ENCODE results near the gene DMBX1. TPM values are rescaled to one million over a fixed set of nuclear protein-coding genes. Genes with fewer than 3 reads are reported as not detected.

The DMBX1 gene
- total and polyA plus RNA-seq, 9 of the 15 experiments (the other 6 are each of a cell fraction or from before 2014, with no cell fraction given), result 0.25 to 4.3 (median 1.0) TPM

DNA sequence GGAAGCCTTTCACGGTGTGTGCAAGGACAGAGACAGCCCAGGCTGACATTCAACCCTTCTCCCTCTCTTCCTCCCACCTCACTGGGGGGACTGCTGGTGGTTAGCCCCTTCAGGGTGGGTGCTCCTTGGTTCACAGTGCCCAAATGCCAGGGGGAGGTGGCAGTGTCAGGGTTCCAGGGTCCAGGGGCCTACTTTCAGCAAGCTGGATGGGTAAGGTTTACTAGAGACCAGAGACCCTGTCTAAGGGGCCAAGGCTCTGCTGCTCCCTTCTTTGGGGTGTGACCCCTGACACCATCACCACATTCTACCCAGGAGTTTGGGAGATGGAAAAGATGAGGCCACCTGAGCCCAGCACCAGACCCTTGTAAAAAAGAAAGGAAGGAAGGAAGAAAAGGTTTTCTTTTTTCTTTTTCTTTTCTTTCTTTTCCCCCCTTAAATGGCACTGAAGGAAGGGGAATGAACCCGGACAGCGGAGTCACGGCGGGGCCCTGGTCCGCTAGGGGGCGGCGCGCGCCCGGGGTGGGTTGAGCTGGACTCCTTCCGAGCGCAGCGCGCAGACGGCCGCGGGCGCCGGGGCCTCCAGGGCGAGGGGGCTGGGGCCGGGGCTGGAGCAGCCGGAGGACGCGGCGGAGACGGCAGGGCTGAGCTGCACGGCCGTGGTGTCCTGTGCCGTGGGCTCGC, 43.0 kb downstream of the DMBX1 start (continued):
- TF ChIP-seq, protein P1, sequence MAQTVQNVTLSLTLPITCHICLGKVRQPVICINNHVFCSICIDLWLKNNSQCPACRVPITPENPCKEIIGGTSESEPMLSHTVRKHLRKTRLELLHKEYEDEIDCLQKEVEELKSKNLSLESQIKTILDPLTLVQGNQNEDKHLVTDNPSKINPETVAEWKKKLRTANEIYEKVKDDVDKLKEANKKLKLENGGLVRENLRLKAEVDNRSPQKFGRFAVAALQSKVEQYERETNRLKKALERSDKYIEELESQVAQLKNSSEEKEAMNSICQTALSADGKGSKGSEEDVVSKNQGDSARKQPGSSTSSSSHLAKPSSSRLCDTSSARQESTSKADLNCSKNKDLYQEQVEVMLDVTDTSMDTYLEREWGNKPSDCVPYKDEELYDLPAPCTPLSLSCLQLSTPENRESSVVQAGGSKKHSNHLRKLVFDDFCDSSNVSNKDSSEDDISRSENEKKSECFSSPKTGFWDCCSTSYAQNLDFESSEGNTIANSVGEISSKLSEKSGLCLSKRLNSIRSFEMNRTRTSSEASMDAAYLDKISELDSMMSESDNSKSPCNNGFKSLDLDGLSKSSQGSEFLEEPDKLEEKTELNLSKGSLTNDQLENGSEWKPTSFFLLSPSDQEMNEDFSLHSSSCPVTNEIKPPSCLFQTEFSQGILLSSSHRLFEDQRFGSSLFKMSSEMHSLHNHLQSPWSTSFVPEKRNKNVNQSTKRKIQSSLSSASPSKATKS (CRISPR knock-in tag; IDR thresholded peaks at IDR 0.05), result no peak
- no peak for TF ChIP-seq NELFE (IDR thresholded peaks at IDR 0.05; ENCODE audit: insufficient read depth, insufficient read length)
- no peak for TF ChIP-seq KAT8 (IDR thresholded peaks at IDR 0.05; ENCODE audit: low read depth)
- TF ChIP-seq ETV6 (IDR thresholded peaks at IDR 0.05; ENCODE audit: borderline replicate concordance in 1 of 2, low read depth in 2 of 2, low read length in 1 of 2), result no peak
- no peak for TF ChIP-seq ETV6 (CRISPR knock-in tag; IDR thresholded peaks at IDR 0.05; ENCODE audit: borderline replicate concordance)
- no peak for TF ChIP-seq HINFP (tag; conservative IDR thresholded peaks at IDR 0.05; ENCODE audit: low read depth)
- no peak for TF ChIP-seq KDM2B (CRISPR knock-in tag; IDR thresholded peaks at IDR 0.05)
- TF ChIP-seq, protein P2, sequence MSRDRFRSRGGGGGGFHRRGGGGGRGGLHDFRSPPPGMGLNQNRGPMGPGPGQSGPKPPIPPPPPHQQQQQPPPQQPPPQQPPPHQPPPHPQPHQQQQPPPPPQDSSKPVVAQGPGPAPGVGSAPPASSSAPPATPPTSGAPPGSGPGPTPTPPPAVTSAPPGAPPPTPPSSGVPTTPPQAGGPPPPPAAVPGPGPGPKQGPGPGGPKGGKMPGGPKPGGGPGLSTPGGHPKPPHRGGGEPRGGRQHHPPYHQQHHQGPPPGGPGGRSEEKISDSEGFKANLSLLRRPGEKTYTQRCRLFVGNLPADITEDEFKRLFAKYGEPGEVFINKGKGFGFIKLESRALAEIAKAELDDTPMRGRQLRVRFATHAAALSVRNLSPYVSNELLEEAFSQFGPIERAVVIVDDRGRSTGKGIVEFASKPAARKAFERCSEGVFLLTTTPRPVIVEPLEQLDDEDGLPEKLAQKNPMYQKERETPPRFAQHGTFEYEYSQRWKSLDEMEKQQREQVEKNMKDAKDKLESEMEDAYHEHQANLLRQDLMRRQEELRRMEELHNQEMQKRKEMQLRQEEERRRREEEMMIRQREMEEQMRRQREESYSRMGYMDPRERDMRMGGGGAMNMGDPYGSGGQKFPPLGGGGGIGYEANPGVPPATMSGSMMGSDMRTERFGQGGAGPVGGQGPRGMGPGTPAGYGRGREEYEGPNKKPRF (IDR thresholded peaks at IDR 0.05; ENCODE audit: low read depth, low read length), result no peak
- no peak for TF ChIP-seq PHTF2 (CRISPR knock-in tag; IDR thresholded peaks at IDR 0.05)
- TF ChIP-seq, protein P3, sequence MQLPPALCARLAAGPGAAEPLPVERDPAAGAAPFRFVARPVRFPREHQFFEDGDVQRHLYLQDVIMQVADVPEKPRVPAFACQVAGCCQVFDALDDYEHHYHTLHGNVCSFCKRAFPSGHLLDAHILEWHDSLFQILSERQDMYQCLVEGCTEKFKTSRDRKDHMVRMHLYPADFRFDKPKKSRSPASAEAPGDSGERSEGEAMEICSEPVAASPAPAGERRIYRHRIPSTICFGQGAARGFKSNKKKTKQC (CRISPR knock-in tag; IDR thresholded peaks at IDR 0.05), result no peak
- no peak for TF ChIP-seq ZNF695 (CRISPR knock-in tag; IDR thresholded peaks at IDR 0.05)
- TF ChIP-seq GMEB1 (CRISPR knock-in tag; IDR thresholded peaks at IDR 0.05), result no peak
- TF ChIP-seq SP2 (IDR thresholded peaks at IDR 0.05; ENCODE audit: extremely low read depth, low read depth, low read length, poor library complexity, severe bottlenecking), result no peak
